C4-2B (cell line): Measurements from ENCODE around the gene WWOX.
"Not testable (repeated sequence)": the region's sequence is repeated elsewhere in the genome, so short reads cannot be mapped to it uniquely, and the experiment has no call there.

Source experiments
- CTCF ChIP-seq: fragments of 450-650 bp; conservative IDR thresholded peaks from 2 replicates; pipeline ENCODE4 v1.5.1; 2017; ENCODE audit warnings: mild to moderate bottlenecking
- ZFX ChIP-seq: fragments of 450-650 bp; IDR thresholded peaks from 2 replicates; pipeline ENCODE4 v1.6.1; 2017

GRCh38 chr16:79260890-79261289, 1161.4 kb downstream of the WWOX start:
- not testable (repeated sequence) for TF ChIP-seq CTCF, ZFX
